ENCODE data around the gene DTNA.

DNA sequence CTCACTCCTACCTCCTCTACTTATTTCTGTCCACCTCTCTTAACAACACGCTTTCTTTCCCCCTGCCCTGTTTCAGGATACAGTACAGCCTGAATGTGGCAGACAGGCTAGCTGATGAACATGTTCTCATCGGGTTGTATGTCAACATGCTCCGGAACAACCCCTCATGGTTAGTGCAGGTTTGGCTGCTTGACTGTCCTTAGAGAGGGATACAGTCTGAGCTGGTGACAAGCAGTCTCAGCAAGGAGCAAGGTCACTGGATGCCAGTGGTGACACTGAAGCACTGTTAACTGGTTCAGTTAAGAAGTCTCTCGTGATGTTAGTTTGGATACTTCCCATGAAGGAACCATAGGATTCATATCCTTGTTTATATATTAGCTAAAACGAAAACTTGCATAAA lies 128.6 kb downstream of the DTNA start:
- TF ChIP-seq MAX (IDR thresholded peaks at IDR 0.05) = no peak
- no peak for TF ChIP-seq TEAD4 (IDR thresholded peaks at IDR 0.05)
- TF ChIP-seq TAF1 (IDR thresholded peaks at IDR 0.05; ENCODE audit: low read depth) = no peak
- no peak for TF ChIP-seq EP300 (IDR thresholded peaks at IDR 0.05; ENCODE audit: borderline replicate concordance)
- TF ChIP-seq USF1 (IDR thresholded peaks at IDR 0.05) = no peak
- no peak for TF ChIP-seq YY1 (IDR thresholded peaks at IDR 0.05; ENCODE audit: low read depth)
- TF ChIP-seq EGR1 (IDR thresholded peaks at IDR 0.05) = no peak
